Myocyte (in vitro differentiated cells): ENCODE measurements around the gene GC. TPM values are rescaled to one million over a fixed set of nuclear protein-coding genes. Genes with fewer than 3 reads are reported as not detected.
"Not testable (repeated sequence)": the region's sequence is repeated elsewhere in the genome, so short reads cannot be mapped to it uniquely, and the experiment has no call there.

Experiments used
- DNase-seq: peaks from one replicate; pipeline ENCODE4 v3.0.0-alpha.2; 2012; ENCODE audit warnings: low read depth
- polyA plus RNA-seq: library from polyadenylated mRNA; unstranded; fragments of >200 nt; gene quantifications from one replicate; pipeline ENCODE4 v1.2.1, GENCODE V29; 2012; ENCODE audit warnings: missing spikeins
- total RNA-seq: library from RNA; depleted of rRNA; stranded (reverse); fragments of >200 nt; gene quantifications from 2 replicates; pipeline ENCODE4 v1.2.3, GENCODE V29; 2014

GC gene
- total RNA-seq: not detected in 2 replicates
- not detected for polyA plus RNA-seq

GRCh38 chr4:71783972-71784371 lies at the start of gene GC:
GC (minus strand) TSS chr4:71784079; CDS start chr4:71784018, 61 bp downstream.
- DNase-seq: no peak

- DNase-seq: no peak
Observed at GRCh38 chr4:71833232-71833900, 49.5 kb upstream of the GC start.

GRCh38 chr4:71832049-71832448 lies 48.2 kb upstream of the GC start:
- no peak for DNase-seq

- no peak for DNase-seq
Observed at GRCh38 chr4:71830497-71831190, 46.8 kb upstream of the GC start.

GRCh38 chr4:71828470-71828869 lies 44.6 kb upstream of the GC start:
- DNase-seq: no peak

GRCh38 chr4:71827826-71828225 lies 43.9 kb upstream of the GC start:
- DNase-seq: no peak

- DNase-seq: no peak
Observed at GRCh38 chr4:71816676-71817303, 32.9 kb upstream of the GC start.

- DNase-seq: no peak
Observed at GRCh38 chr4:71814433-71814832, 30.6 kb upstream of the GC start.

- DNase-seq: not testable (repeated sequence)
Observed at GRCh38 chr4:71809805-71810204, 25.9 kb upstream of the GC start.

- no peak for DNase-seq
Observed at GRCh38 chr4:71807469-71807868, 23.6 kb upstream of the GC start.

GRCh38 chr4:71805230-71805629 lies 21.4 kb upstream of the GC start:
- not testable (repeated sequence) for DNase-seq

- not testable (repeated sequence) for DNase-seq
Observed at GRCh38 chr4:71804017-71804697, 20.3 kb upstream of the GC start.

GRCh38 chr4:71785959-71786358 lies 2.1 kb upstream of the GC start:
- no peak for DNase-seq

- no peak for DNase-seq
Observed at GRCh38 chr4:71784569-71785197, 804 bp upstream of the GC start.

GRCh38 chr4:71777891-71778290 lies 6.0 kb downstream of the GC start:
- no peak for DNase-seq

GRCh38 chr4:71775449-71775848 lies 8.4 kb downstream of the GC start:
- no peak for DNase-seq

- DNase-seq: no peak
Observed at GRCh38 chr4:71774136-71774535, 9.7 kb downstream of the GC start.

GRCh38 chr4:71773004-71773403 lies 10.9 kb downstream of the GC start:
- DNase-seq: no peak

GRCh38 chr4:71772592-71772991 lies 11.3 kb downstream of the GC start:
- no peak for DNase-seq

- no peak for DNase-seq
Observed at GRCh38 chr4:71771613-71772012, 12.3 kb downstream of the GC start.

- no peak for DNase-seq
Observed at GRCh38 chr4:71769434-71769833, 14.4 kb downstream of the GC start.
